DOHH2 (cell line): ENCODE measurements around the gene COL20A1.

Experiments used
- CTCF ChIP-seq: fragments of 200-600 bp; sonication (generic); IDR thresholded peaks from one replicate; pipeline ENCODE4 v1.5.1; 2014; ENCODE audit warnings: antibody characterized with exemption, mild to moderate bottlenecking, low read depth, low read length; ENCODE audit not compliant: poor library complexity, severe bottlenecking
- EZH2phosphoT487 ChIP-seq: fragments of 200-600 bp; sonication (generic); IDR thresholded peaks from 2 replicates; pipeline ENCODE4 v1.6.1; 2017; ENCODE audit warnings: borderline replicate concordance, mild to moderate bottlenecking, antibody characterized with exemption, low read length, moderate library complexity, mixed read lengths

- TF ChIP-seq CTCF (no peak), EZH2phosphoT487 (no peak)
Observed at GRCh38 chr20:63335711-63336110, 42.7 kb downstream of the COL20A1 start.
